ENCODE measurements around the gene PRM1. TPM values are rescaled to one million over a fixed set of nuclear protein-coding genes. Genes with fewer than 3 reads are reported as not detected.

The PRM1 gene
- total RNA-seq, 1 donor from 2014 or later, result not detected

DNA sequence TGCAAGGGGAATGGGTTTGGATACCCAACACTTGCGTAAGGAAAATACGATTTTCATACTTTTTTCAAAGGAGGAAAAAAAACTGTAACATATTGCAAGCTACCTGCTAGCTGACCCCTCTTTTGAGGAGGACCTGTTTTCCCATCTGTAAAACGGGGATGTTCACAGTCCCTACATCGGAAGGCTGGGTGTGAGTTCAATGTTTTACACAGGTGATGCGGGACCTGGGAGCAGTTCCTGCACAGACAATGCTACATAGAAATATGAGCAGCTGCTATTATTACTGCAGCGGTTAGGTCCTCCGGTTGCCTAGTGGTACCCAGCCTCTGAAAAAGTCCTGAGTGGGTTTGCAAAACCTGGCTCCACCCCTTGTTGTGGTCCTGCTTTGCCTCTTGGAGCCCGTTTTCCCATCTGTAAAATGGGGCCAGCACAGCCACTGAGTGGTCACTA lies 28.6 kb downstream of the PRM1 start:
- Histone ChIP-seq H3K4me3 (no peak overlapping the region), H3K9me3 (no peaks in the 10 kb centered on the region), H3K36me3 (no peaks in the 10 kb centered on the region), H3K27ac (peak overlapping the region in 1 of 2 donors; percentile 55), H3K27me3 (no peaks in the 10 kb centered on the region), H3K4me1 (peaks cover 7 to 15% of the 10 kb centered on the region in 2 donors)
- intact Hi-C loops (cut with DNase I), result loop anchor here (10.0 kb wide), 2 partner anchors 118 to 412 kb away; partner anchors contain the start of gene SNN
- TF ChIP-seq, protein P1, sequence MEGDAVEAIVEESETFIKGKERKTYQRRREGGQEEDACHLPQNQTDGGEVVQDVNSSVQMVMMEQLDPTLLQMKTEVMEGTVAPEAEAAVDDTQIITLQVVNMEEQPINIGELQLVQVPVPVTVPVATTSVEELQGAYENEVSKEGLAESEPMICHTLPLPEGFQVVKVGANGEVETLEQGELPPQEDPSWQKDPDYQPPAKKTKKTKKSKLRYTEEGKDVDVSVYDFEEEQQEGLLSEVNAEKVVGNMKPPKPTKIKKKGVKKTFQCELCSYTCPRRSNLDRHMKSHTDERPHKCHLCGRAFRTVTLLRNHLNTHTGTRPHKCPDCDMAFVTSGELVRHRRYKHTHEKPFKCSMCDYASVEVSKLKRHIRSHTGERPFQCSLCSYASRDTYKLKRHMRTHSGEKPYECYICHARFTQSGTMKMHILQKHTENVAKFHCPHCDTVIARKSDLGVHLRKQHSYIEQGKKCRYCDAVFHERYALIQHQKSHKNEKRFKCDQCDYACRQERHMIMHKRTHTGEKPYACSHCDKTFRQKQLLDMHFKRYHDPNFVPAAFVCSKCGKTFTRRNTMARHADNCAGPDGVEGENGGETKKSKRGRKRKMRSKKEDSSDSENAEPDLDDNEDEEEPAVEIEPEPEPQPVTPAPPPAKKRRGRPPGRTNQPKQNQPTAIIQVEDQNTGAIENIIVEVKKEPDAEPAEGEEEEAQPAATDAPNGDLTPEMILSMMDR (IDR thresholded peaks at IDR 0.05), result no peak
- DNase-seq (ENCODE audit: low spot score in 2 of 2), result no peak

DNA sequence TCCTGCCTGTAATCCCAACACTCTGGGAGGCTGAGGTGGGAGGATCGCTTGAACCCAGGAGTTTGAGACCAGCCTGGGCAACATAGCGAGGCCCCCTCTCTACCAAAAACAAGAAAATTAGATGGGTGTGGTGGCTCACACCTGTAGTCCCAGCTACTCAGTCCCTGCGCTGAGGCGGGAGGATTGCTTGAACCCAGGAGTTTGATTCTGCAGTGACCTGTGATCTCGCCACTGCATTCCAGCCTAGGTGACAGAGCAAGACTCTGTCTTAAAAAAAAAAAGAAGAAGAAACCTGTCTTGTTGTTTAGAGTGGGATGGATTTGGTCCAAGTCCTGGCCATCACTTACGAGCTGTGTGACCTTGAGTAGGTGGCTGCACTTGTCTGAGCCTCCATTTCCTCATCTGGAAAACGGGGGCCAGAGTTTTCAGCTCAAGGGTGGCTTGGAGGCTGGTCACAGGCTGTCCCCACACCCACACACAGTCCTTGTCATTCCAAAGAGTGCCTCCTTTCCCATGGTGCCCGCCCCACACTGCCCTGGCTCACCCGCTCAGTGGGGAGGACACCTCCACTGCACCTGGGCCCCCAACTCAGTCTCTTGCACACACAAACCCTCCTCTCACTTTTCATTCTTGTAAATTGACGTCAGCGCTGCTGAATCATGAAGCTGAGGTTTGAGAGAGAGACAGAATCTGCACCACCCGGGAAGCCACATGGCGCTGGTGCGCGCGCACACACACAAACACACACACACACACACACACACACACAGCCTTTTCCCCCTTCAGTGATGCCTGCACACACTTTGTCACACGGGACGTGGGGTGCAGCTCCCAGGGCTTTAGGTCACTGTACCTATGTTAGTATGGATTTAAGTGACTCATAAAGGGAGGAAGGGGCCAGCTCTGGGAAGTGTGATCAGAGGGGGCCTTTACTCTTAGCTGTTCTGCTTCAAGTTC lies 29.3 kb downstream of the PRM1 start:
- H3K4me3 ChIP-seq, result no peak overlapping the region
- no peaks in the 10 kb centered on the region for H3K27me3 ChIP-seq
- intact Hi-C loops (cut with DNase I), result loop anchor here (10.0 kb wide), 2 partner anchors 117 to 413 kb away; partner anchors contain the start of gene SNN
- no peaks in the 10 kb centered on the region for H3K9me3 ChIP-seq
- no peaks in the 10 kb centered on the region for H3K36me3 ChIP-seq
- DNase-seq (ENCODE audit: low spot score in 2 of 2), result no peak
- peaks cover 7 to 10% of the 10 kb centered on the region in 2 donors for H3K4me1 ChIP-seq
- TF ChIP-seq, protein P1 (IDR thresholded peaks at IDR 0.05), result no peak
- H3K27ac ChIP-seq, result no peak overlapping the region

DNA sequence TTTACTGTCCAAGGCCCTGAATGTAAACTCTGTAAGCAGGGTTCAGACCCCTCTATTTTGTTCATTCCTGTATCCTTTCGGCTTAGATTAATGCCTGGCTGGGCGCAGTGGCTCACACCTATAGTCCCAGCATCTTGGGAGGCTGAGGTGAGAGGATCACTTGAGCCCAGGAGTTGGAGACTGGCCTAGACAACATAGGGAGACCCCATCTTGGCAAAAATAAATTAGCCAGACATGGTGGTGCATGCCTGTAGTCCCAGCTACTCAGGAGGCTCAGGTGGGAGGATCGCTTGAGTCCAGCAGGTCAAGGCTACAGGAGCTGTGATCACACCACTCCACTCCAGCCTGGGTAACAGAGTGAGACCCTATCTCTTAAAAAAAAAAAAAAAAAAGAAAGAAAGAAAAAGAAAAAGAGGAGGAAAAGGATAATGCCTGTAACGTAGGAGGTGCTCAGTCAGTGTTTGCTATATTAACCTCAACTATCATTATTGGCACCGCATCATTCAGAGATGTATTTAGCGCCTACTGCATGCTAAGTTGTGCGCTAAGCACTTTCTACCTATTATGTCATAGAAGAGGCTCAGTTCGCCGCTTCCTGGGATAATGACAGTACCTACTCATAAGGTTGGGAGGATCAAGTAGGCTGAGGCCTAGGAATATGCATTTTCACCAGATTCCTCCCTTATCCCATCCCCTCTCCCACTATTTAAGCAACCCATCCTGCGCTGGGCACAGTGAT lies 30.2 kb downstream of the PRM1 start:
- intact Hi-C loops (cut with DNase I), result loop anchor here (10.0 kb wide), 2 partner anchors 116 to 414 kb away; partner anchors contain the start of gene SNN
- TF ChIP-seq, protein P1 (IDR thresholded peaks at IDR 0.05), result no peak

DNA sequence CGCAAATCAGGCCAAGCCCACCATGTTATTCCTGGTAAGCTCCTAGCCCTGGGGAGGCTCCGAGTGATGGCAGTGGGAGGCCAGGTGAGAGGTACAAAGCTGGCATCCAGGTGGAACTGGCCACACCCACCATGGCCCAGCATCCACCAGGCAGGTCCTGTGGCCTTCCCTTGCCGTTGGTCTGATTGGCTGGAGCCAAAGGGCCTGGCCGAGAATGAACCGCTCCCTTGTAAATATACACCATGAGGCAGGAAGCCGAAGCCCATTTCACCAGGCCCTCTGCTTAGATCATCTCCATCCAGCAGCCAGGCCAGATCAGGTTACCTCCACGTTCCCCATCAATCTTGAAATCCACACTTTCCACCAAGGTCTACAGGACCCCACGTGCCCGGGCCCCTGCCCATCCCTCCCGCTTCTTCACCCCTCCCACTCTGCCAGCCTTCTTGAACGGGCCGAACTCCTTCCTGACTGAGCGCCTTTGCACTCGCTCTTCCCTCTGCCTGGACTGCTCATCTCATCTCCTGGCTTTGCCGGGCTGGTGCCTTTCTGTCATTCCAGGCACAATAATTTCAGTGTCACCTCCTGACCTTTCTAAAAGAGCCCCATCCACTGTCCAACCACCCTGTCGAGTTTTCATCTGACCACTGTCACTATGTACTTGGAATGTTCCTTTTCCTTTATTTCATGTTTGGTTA lies 30.9 kb downstream of the PRM1 start:
- Histone ChIP-seq H3K27me3 (no peaks in the 10 kb centered on the region), H3K36me3 (no peaks in the 10 kb centered on the region), H3K4me1 (peaks cover 7 to 9% of the 10 kb centered on the region in 2 donors), H3K9me3 (no peaks in the 10 kb centered on the region), H3K4me3 (no peak overlapping the region), H3K27ac (no peak overlapping the region)
- intact Hi-C loops (cut with DNase I), result loop anchor here (10.0 kb wide), 2 partner anchors 115 to 415 kb away; partner anchors contain the start of gene SNN
- DNase-seq (ENCODE audit: low spot score in 2 of 2), result no peak
- TF ChIP-seq, protein P1 (IDR thresholded peaks at IDR 0.05), result no peak

More for the DNA sequence above, 30.2 kb downstream of the PRM1 start:
- H3K4me1 ChIP-seq, result peaks cover 7 to 9% of the 10 kb centered on the region in 2 donors
- H3K9me3 ChIP-seq, result no peaks in the 10 kb centered on the region
- no peak for DNase-seq (ENCODE audit: low spot score in 2 of 2)
- no peak overlapping the region for H3K4me3 ChIP-seq
- H3K27ac ChIP-seq, result no peak overlapping the region
- no peaks in the 10 kb centered on the region for H3K36me3 ChIP-seq
- H3K27me3 ChIP-seq, result no peaks in the 10 kb centered on the region

All from ascending aorta (tissue), 2 donors.